Measurements from ENCODE around the gene GNMT.
"Not testable (repeated sequence)": the region's sequence is repeated elsewhere in the genome, so short reads cannot be mapped to it uniquely, and the experiment has no call there.

Gene GNMT

GRCh38 chr6:42938987-42939809 lies 21.4 kb upstream of the GNMT start:
- Histone ChIP-seq H3K4me3 (ENCODE audit: low read depth, low read length) (no peak overlapping the region), H3K27me3 (replicated peaks) (no peaks in the 10 kb centered on the region), H3K27ac (no peak overlapping the region), H3K36me3 (replicated peaks) (peaks cover 45% of the 10 kb centered on the region)
- in situ Hi-C loops (cut with HindIII; ENCODE audit: low pct_ligation_motif_present, low sequenced_read_pairs) = no loop called here
- no peak for TF ChIP-seq CTCF (IDR thresholded peaks at IDR 0.05; ENCODE audit: low read depth, low read length, missing control alignments)
- no peak for DNase-seq

GRCh38 chr6:42939810-42940167 lies 20.8 kb upstream of the GNMT start:
- TF ChIP-seq CTCF (IDR thresholded peaks at IDR 0.05; ENCODE audit: low read depth, low read length, missing control alignments) = no peak
- H3K4me3 ChIP-seq (ENCODE audit: low read depth, low read length) = no peak overlapping the region
- in situ Hi-C loops (cut with HindIII; ENCODE audit: low pct_ligation_motif_present, low sequenced_read_pairs) = no loop called here
- peaks cover 40% of the 10 kb centered on the region for H3K36me3 ChIP-seq (replicated peaks)
- no peak overlapping the region for H3K27ac ChIP-seq
- DNase-seq = no peak
- H3K27me3 ChIP-seq (replicated peaks) = no peaks in the 10 kb centered on the region

- no peak for TF ChIP-seq CTCF (IDR thresholded peaks at IDR 0.05; ENCODE audit: low read depth, low read length, missing control alignments)
- no peak for DNase-seq
- Histone ChIP-seq H3K36me3 (replicated peaks) (peaks cover 33% of the 10 kb centered on the region), H3K4me3 (ENCODE audit: low read depth, low read length) (no peak overlapping the region), H3K27ac (no peak overlapping the region), H3K27me3 (replicated peaks) (no peaks in the 10 kb centered on the region)
- in situ Hi-C loops (cut with HindIII; ENCODE audit: low pct_ligation_motif_present, low sequenced_read_pairs) = no loop called here
These were observed 20.0 kb upstream of the GNMT start for GRCh38 chr6:42940493-42941045.

GRCh38 chr6:42941356-42941755 lies 19.2 kb upstream of the GNMT start:
- H3K4me3 ChIP-seq (ENCODE audit: low read depth, low read length); in situ Hi-C loops (cut with HindIII; ENCODE audit: low pct_ligation_motif_present, low sequenced_read_pairs); H3K27me3 ChIP-seq (replicated peaks); H3K27ac ChIP-seq; DNase-seq: not testable (repeated sequence)
- H3K36me3 ChIP-seq (replicated peaks) = peaks cover 27% of the 10 kb centered on the region

- H3K4me3 ChIP-seq (ENCODE audit: low read depth, low read length) = no peak overlapping the region
- H3K27me3 ChIP-seq (replicated peaks) = no peaks in the 10 kb centered on the region
- peaks cover 23% of the 10 kb centered on the region for H3K36me3 ChIP-seq (replicated peaks)
- DNase-seq = no peak
- in situ Hi-C loops (cut with HindIII; ENCODE audit: low pct_ligation_motif_present, low sequenced_read_pairs) = no loop called here
- no peak overlapping the region for H3K27ac ChIP-seq
- TF ChIP-seq CTCF (IDR thresholded peaks at IDR 0.05; ENCODE audit: low read depth, low read length, missing control alignments) = no peak
These were observed 18.1 kb upstream of the GNMT start for GRCh38 chr6:42942444-42942843.

GRCh38 chr6:42947950-42948349 lies 12.6 kb upstream of the GNMT start:
- TF ChIP-seq CTCF (IDR thresholded peaks at IDR 0.05; ENCODE audit: low read depth, low read length, missing control alignments) = no peak
- Histone ChIP-seq H3K27me3 (replicated peaks) (no peaks in the 10 kb centered on the region), H3K4me3 (ENCODE audit: low read depth, low read length) (no peak overlapping the region), H3K27ac (no peak overlapping the region), H3K36me3 (replicated peaks) (peaks cover 4% of the 10 kb centered on the region)
- in situ Hi-C loops (cut with HindIII; ENCODE audit: low pct_ligation_motif_present, low sequenced_read_pairs) = no loop called here
- DNase-seq = no peak

All from brain microvascular endothelial cell (primary cell).